Raji (cell line): ENCODE data around the gene GRB2.

Experiments used
- POLR2A ChIP-seq: IDR thresholded peaks from 2 replicates; pipeline ENCODE4 v1.6.1; 2011; ENCODE audit warnings: low read depth, low read length, control low read depth; ENCODE audit not compliant: insufficient read depth

GRB2 gene

DNA sequence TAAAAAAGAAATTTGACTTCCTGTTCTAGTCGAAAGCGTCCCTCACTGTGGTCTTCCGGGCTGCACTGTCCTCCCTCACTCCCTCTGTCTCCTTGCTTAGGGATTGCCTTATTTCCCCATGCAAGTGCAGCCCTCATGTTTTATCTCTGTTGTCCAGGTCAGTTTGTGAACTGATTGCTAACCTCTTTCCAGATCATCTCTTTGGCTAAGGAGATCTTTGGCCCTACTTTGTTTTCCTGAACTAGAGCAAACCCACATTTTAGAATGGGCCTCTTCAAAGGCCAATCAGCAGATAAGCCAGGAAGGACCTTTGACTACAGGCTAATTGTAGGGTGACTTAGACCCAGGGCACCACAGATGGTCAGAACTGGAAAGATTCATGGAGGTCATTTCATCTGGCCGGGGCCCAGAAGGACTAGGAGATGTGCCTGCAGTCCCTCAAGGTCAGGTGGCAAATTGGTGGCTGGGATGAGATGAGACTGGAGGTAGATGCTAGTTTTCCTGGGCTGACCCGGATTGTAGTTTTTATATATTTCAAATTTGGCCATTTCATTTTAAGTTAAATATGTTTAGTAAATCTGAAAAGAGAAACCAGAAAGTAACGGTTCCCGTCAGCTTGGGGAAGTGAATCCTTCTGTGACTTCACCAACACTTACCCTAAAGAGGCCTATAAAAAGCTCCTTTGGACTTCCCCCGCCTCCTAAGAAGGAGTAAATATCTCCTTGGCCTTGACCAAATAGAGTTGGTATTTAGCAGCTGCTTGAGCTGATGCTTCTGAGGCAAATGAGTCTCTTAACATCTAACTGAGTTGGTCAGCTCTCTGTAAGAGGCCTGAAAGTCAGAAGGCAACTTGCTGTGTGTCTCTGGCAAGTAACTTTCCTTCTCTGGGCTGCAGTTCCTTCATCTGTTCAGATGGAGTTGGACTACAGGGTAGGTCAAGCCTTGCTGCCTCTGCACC, 110.0 kb downstream of the GRB2 start:
- TF ChIP-seq POLR2A = peak; percentile 79

- TF ChIP-seq POLR2A = no peak; the same call in 1 of the 2 replicates
These were observed 115.6 kb downstream of the GRB2 start for GRCh38 chr17:75289832-75290337.

DNA sequence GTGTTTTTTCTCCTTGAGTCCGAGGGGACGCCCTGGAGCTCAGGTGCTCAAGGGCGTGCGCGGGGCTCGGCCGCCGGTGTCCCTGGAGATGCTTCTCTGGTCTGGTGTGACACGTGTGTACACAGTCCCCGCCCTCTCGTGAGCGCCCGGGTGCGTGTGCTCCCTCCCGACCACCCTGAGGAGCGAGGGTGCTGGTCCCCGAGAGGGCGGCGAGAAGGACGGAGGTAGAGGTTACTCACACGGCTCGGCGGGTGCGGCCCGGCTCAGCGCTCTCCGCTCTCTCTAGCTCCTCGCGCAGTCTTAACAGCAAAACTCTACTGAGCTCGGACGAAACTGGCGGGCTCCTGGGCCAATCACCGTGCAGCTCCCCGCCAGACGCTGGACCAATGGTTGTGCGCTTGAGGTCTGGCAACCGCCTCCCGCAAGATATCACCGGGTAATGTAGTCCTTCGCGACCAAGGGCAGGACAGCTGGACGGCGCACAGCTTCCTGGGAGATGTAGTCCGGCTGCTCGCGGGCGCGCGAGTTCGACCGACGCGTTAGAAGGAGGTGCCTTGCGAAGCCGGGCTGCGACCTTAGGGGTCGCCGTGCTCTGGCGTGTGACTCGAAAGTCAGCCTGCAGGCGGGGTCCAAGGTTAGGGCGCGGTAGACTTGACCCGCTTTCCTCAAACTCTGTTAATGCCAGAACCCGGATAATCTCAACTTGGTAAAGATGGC, 116.2 kb downstream of the GRB2 start, which contains the start of gene SLC25A19:
Gene SLC25A19 (minus strand): TSS at position 319 of the 717 bp plus-strand sequence. CDS start 2,669 bp downstream, outside the sequence.
- TF ChIP-seq POLR2A = peak; percentile 98

GRCh38 chr17:75288770-75289114, 116.7 kb downstream of the GRB2 start:
- no peak for TF ChIP-seq POLR2A

DNA sequence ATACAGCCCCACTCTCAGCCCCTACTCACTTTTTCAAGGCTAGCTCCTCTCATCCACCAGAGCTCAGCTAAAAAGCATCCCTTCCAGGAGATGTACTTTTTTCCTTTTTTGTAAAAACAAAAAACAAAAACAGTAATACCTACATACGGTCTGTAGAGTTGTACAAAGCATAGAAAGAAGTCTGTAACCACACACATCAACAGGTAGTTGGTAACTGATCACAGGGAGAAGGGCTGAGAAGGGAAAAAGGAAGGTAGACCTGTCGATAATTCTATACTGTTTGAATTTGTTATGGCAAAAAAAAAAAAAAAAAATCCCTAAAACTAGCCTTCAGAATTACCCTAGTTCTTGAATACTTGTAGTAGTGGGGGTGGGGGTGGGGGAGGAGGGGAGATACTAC, 117.1 kb downstream of the GRB2 start:
- TF ChIP-seq POLR2A = no peak

- TF ChIP-seq POLR2A = no peak
These were observed 118.3 kb downstream of the GRB2 start for GRCh38 chr17:75287221-75287620.

GRCh38 chr17:75285123-75285522, 120.4 kb downstream of the GRB2 start:
- no peak for TF ChIP-seq POLR2A

- no peak for TF ChIP-seq POLR2A
These were observed 127.8 kb downstream of the GRB2 start for GRCh38 chr17:75277664-75278071.

GRCh38 chr17:75273977-75274708, 131.3 kb downstream of the GRB2 start:
- no peak for TF ChIP-seq POLR2A

DNA sequence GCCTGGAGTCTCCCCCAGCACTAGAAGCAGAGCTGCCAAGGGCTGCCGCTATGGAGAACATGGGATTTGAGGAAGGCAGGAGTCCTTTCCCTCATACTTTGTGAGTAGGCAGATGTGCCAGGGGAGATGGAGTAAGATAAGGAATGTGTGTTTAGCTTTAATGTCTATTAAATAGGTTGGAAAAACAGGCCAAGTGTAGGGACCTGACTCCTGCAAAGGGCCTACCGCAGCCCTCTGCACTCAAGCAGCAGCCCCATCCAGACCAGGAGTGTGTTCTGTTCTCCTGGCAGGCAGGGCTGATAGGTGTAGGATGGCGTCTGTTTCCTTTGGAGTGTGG, 132.7 kb downstream of the GRB2 start:
- no peak for TF ChIP-seq POLR2A

GRCh38 chr17:75271955-75272847, 133.3 kb downstream of the GRB2 start:
- peak; percentile 42; the same call in 1 of the 2 replicates for TF ChIP-seq POLR2A

DNA sequence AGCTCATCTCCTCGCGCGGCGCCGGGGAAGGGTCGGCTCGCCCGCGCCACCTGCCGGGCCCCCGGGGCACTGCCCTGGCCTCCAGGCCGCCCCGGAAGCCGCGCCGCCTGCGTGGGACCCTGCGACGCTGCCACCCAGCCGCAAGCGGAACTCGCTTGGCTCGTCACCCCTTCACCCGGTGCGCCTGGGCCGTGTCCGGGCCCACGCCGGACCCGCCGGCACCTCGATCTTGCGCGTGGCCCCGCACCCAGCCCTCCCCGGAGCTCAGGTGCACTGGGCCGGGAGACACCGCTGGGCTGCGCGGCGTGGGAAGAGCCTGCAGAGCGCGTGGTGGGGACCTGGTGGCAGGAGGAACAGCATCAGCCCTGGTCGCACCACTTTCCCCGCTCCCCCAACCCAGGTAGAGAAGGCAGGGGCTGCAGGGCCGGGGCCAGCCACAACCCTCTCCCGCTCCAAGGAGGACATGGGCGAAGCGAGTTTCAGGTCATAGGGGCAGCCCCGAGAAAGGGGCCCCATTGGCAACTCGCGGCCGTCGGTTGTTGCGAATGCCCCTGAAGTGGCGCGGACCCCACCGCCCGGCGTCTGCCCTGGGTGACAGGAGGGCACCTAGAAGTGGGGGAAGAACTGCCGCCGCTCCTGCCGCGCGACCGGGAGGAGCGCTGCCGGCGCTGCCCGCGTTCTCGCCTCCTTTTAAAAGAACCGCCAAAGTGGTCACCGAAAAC, 134.1 kb downstream of the GRB2 start:
- TF ChIP-seq POLR2A = peak; percentile 75

DNA sequence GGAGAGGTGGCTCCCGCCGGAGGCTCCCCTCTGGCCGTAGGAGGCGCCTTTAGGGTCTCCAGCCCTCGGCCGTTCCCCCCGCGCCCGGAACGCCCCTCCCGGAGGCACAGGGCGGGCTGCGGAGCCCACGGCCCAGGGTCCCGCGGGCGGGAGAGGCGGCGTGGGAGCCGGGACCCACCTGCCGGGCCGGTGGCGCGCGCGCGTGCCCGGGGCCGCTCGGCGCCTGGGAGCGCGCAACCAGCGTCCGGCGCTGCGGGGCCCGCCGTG, 134.6 kb downstream of the GRB2 start, which contains the start of gene MIF4GD:
Gene MIF4GD (minus strand): TSS at position 266 of the 267 bp plus-strand sequence. CDS start 1,036 bp downstream, outside the sequence.
- TF ChIP-seq POLR2A = no peak; the same call in 1 of the 2 replicates

- TF ChIP-seq POLR2A = peak; percentile 41; the same call in 1 of the 2 replicates
These were observed 135.1 kb downstream of the GRB2 start for GRCh38 chr17:75270218-75270965.
